Kidney glomerular epithelial cell (primary cell): ENCODE measurements around the gene GSTO1.
"Not testable (repeated sequence)": the region's sequence is repeated elsewhere in the genome, so short reads cannot be mapped to it uniquely, and the experiment has no call there.

Source experiments
- DNase-seq: peaks from one replicate; lab custom pipeline; 2025; lab: John Stamatoyannopoulos, UW

Gene GSTO1

DNA sequence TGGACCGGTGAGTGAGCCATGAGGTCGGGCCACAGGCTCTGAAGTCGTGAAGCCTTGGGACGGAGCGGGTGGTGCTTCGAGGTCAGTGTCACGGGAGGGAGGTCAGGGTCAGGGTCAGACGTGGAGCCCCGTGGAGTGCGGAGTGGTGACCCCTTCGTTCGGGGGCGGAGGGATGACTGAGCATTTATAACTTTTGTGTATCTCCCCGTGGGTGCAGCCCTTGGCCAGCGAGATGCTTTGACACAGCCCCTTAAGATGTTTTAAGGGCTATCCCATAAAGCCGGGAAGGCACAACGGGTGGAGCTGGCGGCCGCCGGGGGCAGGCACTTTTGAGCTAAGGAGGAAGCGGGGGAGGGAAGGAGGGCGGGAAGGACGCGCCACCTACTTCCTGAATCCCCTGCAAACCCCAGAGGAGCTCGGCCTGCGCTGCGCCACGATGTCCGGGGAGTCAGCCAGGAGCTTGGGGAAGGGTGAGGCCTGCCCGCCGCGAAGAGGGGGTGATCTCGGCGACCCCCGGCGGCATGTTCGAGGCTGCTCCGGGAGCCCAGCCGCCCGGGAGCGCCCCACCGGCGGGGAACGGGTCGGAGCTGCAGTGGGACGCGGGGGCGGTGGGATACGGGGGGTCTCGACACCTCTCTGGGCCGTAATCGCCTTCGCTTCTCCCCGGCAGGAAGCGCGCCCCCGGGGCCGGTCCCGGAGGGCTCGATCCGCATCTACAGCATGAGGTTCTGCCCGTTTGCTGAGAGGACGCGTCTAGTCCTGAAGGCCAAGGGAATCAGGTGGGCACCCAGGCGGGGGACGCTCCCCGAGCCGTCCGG is at the start of gene GSTO1:
Gene GSTO1, plus strand, starts transcription at position 400 of the 818 bp plus-strand sequence. Its CDS starts 37 bp downstream, at position 437.
- peak; percentile 14 for DNase-seq

DNA sequence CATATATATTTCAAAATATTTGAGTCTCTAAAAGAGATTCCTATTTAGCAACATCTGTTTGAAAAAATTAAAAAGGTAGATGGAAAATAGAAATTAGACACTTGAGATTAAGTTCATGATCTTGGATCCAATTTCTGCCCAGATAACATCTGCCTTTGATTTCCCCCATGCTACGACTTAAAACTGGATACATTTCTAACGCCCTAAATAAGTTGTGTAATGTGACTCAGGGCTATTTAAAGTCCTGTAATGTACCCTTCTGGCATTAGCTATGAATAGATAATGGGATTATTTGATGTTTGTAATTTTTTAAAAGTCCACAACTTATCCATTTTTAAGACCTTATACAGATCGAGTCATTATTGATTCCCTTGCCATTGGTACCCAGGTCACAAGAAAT is 46.0 kb upstream of the GSTO1 start:
- no peak for DNase-seq

DNA sequence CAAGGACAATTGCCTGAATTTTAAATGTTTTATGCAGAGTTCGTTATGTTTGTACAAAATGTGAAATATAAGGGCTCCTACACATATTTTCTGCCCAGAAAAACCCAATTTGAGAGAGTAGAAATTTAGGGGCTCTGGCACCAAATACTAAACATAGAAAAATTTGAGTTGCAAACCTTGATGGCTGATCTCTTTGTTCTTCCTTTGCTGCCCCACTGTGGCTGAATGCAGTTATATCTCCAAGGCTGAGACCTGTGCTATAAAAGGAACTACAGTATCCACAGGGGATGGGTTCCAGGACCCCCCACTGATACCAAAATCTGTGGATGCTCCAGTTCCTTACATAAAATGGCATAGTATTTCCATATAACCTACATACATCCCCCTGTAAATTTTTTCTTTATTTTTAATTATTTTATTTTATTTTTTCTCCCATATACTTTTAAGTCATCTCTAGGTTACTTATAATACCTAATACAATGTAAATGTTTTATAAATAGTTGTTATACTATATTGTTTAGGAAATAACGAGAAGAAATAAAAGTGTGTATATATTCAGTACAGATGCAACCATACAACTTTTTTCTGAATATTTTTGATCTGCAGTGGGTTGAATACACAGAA is 45.0 kb upstream of the GSTO1 start:
- peak; percentile 28 for DNase-seq

DNA sequence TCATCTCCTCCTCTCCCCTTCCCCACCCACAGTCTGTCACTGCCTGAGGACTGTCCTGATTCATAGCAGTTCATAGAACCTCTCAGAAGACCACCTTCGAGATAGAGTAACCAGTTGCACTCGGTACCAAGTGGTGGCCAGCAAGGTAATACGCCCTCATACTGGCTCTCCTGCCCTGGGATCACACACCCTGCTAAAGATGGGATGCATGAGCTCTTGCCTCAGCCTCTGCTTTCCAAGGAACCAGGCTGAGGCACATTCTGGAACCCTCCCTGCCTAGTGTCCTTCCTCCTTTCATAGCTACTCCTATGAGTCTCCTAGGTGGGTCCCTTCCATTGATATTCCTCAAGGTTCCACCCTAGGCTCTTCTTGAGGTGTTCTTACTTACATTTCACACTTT is 38.1 kb upstream of the GSTO1 start:
- DNase-seq: no peak

DNA sequence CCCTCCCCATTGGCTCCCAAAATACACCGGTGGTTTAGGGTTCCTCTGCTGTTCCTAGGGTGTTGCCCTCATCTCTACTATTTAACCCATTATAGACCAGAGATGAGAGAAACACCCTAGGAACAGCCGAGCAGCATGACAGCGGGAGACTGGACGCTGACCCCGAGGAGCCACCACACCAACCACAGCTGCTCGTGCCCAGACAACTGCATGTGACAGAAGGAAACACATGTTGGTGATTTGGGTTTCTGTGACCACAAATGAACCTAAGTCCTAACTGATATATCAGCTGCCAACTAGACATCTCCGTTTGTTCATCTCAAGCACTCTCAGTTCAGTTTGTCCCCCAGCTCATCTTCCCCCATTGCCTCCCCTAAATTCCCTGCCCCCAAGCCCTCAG is 35.9 kb upstream of the GSTO1 start:
- DNase-seq: no peak

DNA sequence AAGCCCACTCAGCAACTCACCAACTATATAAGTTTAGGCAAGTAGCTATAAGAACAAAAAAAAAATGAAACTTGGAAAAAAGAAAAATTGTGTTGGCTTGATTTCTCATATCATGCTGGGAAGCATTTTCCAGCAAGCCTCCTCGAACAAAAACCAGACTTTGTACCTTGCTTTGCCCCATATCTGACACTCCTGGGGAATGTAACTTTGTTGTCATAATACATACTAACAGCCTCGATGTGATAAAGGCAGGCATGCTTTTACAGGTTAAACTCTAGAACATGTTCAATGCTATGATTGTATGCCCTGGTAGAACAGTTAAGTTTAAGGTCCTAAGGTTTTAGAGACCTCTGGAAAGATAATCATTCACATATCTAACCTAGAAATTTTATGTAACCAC is 34.2 kb upstream of the GSTO1 start:
- no peak for DNase-seq

DNA sequence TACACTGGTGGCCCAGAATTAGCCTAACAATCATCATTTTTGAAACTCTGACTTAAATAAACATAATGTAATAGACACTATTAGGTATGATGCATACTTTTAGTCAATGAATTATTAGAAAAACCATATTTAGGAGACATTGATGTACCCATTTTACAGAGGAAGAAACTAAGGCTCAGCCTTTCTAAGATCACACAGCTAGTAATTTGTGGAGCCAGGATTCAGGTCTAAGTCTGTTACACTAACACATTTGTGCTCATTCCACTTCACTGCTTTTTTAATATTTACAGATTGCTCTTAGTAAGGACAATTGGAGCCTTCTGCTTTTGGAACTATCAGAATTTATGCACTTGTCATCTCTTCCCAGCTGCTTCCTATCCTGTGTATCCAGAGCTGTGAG is 31.4 kb upstream of the GSTO1 start:
- no peak for DNase-seq

DNA sequence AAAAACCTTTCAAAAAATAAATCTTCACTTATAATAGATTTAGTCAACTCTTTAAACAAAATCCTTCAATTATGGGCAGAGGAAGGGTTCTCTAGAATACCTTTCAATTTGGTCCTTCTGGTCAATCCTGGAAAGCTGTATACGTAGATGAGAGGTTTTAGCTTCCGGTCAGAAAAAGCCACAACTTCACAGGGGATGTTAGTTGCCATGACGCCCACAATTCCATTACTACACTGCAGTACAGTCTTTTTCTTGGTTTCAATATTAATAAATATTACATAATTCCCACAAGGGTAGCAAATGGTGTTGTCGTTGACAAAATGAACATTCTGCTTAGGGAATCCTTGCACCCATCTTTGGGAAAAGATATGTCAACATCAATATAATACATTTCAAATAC is 24.2 kb upstream of the GSTO1 start:
- DNase-seq: no peak

DNA sequence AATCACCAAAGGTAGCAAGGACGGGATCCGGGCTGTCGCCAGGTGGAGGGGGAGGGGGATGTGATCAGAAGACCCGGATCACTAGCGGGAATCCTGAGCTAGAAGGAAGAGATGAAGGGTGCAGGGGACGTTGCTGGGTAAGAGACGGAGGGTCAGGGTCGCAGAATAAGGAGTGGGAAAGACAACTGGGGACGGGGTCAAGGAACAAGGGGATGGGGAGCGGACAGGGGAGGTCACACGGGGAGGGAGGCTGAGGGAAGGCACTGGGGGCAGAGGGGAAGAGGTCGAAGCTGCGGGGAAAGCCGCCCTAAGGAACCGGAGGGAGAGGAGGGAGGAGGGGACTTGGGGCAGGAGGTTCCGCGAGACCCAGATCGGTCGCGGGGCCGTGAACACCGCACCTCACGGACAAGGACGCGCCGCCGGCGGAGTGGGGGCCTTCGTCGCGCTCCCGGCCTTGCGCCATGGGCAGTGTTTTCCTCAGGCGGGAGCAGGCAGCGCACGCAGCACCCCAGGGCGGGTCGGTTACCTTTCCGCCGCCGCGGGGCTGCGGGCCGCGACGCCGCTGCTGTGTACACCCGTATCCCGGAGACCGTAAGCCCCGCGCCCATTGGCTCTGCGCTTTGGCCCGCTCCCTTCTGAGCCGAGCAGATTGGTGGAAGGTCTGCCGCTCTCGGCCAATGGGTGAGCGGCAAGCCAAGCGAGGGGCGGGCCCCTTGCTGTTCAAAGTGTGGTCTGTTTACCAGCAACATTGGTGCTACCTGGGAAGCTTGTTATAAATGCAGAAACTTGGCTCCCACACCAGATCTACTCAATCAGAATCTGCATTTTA is 22.7 kb upstream of the GSTO1 start, which contains the start of gene CFAP43:
Gene CFAP43, minus strand, starts transcription at position 581 of the 829 bp plus-strand sequence. Its CDS starts 118 bp downstream, at position 463.
- DNase-seq: peak; percentile 90

DNA sequence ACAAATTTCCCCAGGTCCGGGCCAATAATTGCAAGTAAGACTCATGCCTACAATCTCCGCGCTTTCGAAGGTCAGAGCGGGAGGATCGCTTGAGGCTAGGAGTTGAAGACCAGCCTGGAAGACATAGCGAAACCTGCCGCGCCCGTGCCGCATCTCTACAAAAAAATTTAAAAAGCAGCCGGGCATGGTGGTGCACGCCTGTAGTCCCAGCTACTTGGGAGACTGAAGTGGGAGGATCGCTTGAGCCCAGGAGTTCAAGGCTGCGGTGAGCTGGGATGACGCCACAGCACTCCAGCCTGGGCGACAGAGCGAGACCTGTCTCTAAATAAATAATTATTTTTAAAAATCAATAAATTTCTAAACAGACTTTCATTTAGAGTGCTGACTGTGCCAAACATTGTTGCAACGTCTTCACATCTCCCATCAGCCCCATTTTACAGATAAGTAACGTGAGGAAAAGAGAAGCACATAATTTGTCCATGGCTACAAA is 22.0 kb upstream of the GSTO1 start:
- DNase-seq: no peak

DNA sequence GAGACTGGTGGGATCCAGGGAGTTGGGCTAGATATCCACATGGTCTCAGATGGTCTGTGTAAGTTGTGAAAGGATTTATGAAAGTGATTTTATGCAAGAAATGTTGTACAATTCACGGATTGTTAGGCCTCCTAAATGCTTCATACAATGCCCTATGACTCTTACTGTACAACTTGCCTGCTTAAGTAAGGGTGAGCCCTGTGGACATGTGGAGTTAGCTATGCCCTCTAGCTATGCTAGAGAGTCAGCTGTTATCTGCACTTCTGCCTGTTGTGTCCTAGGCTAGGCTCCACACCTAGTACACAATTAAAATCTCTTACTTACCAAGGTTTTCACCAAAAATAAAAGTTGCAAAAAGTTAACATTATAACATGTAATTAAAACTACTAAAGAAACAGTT is 20.9 kb upstream of the GSTO1 start:
- DNase-seq: no peak

DNA sequence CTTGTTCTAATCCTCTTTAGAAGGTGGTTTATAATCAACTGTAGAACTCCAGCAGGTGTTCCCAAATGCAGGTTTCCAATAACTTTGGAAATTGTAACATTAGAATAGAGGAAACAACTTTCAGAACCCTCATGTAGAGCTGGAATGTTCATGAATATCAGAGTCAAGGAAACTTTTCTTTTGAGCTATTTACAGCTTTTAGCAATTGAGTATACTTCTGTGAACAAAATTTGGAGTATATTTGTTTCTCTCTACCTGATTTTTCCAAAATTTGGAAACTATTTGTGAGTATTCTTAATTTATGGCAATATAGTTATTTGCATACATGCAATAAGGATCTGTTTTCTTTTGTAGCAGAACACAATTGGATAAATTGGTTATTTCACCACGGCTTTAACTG is 19.8 kb upstream of the GSTO1 start:
- no peak for DNase-seq

DNA sequence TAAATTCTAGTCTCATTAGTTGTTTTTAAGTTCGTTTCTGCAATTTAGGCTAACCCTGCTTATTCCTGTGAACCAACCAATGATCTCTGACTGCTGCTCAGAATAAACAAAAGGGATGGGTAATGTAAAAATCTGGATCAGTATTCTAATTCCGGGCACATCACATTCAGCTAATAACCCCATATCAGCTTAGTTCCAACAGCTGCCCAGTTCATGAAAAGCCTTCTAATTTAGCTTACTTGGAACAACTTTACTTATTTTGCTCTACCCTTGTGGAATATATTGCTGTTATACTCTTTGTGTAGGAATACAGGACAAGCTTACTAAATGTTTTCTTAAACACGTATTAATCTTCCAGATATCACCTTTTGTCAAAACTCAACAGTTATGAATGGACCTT is 18.9 kb upstream of the GSTO1 start:
- no peak for DNase-seq

DNA sequence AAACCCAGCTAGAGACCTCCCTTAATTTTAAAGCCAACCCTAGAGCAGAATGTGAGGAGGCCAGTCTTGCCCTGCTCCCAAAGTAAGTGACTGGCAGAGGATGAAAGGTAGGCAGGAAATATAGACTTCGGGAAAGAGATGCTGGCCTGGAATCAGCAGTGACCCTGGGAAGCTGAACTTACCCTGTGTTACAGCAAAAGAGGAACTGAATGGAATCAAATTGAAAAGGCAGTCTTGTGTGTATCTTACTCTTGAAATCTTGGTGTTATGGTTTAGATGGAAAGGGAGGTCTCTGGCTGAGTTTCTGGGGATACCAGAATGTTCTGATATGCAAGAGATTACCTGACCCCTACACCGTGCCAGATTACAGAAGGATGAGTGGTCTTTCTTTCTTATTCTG is 14.6 kb upstream of the GSTO1 start:
- DNase-seq: no peak

DNA sequence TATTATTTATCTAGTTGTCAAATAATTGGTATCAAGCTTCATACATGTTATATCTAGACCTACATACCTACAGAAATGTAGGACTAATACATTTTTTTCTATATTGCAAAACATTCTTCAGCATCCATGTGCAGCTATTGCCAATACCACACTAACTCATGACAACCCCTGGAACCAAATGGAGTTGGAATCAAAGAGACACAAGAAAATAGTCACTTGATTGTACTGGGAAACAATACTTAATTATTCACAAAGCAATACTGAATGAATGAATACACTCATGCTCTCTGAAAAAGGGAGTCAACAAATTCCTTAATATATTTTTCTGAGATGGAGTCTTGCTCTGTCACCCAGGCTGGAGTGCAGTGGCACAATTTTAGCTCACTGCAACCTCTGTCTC is 12.1 kb upstream of the GSTO1 start:
- no peak for DNase-seq

DNA sequence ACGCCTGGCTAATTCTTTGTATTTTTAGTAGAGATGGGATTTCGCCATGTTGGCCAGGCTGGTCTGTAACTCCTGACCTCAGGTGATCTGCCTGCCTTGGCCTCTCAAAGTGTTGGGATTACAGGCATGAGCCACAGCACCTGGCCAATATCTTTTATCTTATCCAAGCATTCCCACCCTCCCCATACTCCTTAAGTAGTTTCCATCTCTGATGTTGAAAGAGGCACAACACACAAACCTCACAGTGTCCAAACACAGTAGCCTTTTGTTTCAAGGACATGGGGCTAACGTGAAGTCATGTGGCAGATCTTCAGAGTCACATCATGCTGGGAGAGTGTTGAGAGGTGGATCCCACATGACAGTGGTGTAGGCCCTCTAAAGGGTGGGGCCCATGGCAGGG is 11.7 kb upstream of the GSTO1 start:
- not testable (repeated sequence) for DNase-seq

DNA sequence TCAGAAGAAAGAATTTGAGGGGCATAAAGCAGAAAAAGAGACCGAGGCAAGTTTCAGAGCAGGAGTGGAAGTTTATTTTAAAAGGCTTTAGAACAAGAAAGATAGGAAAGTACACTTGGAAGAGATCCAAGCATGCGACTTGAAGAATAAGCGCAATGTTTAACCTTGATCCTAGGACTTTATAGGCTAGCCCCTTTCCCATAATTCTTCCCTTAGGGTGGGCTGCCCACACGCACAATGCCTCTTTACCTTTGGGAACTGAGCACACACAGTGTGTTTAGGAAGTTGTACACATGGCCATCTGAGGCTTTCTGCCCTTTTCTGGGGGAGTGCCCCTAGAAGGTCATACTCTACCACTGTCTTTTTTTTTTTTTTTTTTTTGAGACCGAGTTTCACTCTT is 11.2 kb upstream of the GSTO1 start:
- DNase-seq: no peak

DNA sequence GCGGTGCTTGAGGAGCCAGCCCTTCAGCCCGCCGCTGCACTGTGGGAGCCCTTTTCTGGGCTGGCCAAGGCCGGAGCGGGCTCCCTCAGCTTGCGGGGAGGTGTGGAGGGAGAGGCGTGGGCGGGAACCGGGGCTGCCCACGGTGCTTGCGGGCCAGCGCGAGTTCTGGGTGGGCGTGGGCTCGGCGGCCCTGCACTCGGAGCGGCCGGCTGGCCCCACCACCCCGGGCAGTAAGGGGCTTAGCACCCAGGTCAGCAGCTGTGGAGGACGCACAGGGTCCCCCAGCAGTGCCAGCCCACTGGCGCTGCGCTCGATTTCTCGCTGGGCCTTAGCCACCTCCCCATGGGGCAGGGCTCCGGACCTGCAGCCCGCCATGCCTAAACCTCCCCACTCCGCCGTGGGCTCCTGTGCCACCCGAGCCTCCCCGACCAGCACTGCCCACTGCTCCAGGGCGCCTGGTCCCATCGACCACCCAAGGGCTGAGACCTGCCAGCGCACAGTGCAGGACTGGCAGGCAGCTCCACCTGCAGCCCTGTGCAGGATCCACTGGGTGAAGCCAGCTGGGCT is 9.5 kb upstream of the GSTO1 start:
- DNase-seq: no peak

DNA sequence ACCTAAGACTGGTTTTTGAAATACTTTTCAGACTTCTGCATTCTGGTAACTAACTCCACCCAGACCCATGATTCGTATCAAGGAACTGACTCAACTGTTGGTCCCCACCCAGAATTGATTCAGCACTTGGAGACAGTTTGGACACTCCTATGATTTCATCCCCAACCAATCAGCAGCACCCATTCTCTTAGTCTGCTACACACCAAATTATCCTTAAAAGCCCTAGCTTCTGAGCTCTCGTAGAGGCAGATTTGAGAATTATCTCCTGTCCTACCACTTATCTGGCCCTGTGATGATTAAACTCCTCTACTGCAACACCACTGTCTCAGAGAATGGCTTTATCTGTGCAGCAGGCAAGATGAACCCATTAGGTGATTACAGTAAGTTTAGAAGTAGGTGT is 7.7 kb upstream of the GSTO1 start:
- no peak for DNase-seq

DNA sequence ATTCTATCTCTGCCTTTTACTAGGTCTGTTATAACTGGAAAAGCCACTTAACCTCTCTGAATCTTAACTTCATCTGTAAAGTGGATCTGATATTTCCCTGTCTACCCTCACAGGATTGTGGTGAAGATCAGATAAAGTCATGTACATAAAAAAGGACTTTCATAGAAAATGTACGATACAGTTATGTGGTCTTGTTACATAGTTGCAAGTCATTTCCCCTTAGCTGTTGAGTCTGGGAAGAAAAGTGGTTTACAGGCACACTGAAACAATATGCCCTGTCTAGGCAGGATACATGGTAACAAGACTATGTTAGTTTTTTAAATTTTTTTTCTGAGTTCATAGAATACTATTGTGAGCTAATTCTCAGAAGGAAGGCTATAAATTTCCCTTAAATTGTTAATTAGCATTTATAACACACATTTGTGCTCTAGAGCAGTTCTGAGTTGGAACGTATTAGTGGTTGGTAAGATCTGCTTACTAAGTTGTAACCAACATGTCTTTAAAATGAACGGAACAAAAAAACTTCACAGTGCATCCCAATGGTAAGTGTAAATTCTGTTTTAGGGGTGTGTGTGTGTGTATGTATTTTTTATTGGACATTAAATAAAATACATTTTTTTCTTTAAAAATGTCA is 7.1 kb upstream of the GSTO1 start:
- DNase-seq: no peak

DNA sequence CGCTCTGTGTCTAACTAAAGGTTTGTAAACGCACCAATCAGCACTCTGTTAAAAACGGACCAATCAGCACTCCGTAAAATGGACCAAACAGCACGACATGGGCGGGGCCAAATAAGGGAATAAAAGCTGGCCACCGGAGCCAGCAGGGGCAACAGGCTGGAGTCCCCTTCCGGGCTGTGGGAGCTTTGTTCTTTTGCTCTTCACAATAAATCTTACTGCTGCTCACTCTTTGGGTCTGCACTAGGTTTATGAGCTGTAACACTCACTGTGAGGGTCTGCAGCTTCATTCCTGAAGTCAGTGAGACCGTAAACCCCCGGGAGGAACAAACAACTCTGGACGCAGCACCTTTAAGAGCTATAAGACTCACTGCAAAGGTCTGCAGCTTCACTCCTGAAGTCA is 5.8 kb upstream of the GSTO1 start:
- not testable (repeated sequence) for DNase-seq

DNA sequence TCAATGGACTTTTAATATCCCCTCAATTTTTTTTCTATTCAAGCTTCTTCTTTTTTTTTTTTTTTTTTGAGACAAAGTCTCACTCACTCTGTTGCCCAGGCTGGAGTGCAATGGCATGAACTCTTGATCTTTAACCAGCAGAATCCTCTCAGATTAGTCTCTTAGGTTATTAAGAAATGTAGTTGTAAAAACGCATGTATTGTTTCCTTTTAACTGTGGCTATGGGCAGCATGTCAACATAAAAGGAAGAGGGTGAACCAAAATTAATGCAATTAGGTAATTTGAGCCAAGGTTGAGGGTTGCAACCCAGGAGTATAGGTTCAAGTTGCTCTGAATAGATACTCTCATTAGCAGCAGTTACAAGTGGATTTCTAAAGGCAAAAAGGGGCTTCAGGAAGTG is 4.3 kb upstream of the GSTO1 start:
- DNase-seq: no peak
